Hypothalamus (tissue), 51 donors: Measurements from ENCODE around the gene C16orf92.
A peak's percentile ranks its signal among the peaks of the same experiment; 100 is the strongest.
"Not testable (repeated sequence)": the region's sequence is repeated elsewhere in the genome, so short reads cannot be mapped to it uniquely, and the experiment has no call there.

Experiments used
- DNase-seq, 51 donors: peaks; one replicate each; lab custom pipeline; 2025; lab: John Stamatoyannopoulos, UW

The C16orf92 gene

DNA sequence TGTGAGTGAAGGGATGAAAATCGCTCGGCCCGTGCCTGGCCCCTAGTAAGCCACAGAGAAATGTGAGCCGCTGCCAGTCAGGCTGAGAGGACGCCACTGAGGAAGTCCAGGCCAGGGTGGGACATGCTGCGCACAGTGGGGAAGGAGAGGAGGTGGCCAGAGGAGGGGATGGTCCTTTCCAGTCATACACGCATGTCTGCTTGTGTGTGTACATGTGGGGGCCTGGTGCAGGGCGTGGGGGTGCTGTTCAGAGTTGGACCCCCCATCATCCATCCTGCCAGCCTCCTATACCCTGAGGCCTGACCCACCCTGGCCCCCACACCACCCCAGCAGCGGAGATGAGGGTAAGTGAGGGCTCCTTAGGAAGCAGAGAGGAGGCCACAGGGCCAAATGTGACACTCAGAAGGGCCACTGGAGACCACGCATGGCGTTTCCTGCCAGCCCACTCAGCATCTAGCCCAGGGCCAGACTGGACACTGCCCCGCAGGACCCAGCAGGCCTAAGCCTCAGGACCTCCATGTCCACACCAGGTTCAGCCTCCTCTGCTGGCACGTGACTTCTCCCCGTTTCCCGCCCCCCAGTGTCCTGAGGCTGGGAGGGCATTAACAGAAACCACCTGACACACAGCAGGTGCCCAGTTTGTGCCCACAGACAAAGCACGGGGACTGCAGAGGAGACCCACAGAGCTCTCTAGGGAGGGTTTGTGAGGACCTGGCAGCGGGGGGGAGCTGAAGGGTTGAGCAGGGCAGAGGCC, 19.2 kb upstream of the C16orf92 start:
- no peak for DNase-seq

GRCh38 chr16:30004424-30004776, 18.6 kb upstream of the C16orf92 start:
- DNase-seq = no peak

GRCh38 chr16:30004811-30005242, 18.2 kb upstream of the C16orf92 start:
- DNase-seq = no peak

DNA sequence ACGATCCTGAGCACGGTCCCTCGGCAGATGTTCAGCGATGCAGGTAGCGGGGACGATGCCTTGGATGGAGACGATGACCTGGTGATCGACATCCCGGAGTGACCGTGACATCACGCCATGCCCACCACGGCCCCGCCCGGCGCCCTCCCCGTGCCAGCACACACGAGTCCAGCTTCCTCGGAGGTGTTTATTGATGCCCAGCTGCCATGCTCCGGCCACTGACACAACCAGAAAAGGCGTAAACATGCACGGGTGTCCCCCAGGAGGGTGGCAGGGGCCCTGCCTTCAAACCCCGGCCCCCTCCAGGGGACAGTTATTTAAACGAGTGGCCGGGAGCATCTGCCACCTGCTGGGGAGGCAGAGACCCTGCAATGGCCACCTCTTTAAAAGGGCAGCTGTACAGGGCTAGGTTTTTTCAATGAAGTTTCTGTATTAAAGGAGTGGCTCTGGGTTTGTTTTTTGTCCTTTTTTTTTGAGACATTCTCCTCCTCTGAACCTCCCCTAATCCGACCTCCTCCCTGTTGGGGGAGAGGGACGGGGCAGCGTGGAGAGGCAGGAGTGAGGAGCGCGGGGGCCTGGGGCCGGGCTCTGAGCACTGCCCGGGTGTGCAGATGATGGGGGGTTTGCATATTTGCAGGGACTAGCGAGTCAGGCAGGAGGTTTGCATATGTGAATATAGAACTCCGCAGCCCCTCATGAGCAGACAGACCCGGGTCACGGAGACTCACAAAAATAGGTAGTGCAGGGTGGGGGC, 17.5 kb upstream of the C16orf92 start:
- peak in 8 of 51 donors; percentile 2 to 30 (median 14) for DNase-seq

DNA sequence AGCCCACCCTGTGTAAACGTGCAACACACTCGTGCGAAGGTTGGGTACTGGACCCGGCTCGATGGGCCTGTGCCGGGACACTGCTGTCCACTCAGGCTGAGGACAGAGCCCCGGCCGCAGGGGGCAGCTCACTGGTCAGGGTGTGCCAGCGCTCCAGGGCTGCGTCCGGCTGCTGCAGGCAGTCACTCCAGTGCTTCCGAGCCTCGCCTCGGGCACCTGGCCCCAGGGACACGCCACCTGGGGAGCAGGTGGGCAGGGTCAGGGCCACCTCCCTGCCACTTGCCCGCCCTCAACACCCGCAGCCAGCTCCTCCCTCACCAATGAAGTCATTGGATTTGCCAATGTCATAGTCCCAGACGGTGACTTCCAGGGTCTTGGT, 16.9 kb upstream of the C16orf92 start:
- no peak for DNase-seq

DNA sequence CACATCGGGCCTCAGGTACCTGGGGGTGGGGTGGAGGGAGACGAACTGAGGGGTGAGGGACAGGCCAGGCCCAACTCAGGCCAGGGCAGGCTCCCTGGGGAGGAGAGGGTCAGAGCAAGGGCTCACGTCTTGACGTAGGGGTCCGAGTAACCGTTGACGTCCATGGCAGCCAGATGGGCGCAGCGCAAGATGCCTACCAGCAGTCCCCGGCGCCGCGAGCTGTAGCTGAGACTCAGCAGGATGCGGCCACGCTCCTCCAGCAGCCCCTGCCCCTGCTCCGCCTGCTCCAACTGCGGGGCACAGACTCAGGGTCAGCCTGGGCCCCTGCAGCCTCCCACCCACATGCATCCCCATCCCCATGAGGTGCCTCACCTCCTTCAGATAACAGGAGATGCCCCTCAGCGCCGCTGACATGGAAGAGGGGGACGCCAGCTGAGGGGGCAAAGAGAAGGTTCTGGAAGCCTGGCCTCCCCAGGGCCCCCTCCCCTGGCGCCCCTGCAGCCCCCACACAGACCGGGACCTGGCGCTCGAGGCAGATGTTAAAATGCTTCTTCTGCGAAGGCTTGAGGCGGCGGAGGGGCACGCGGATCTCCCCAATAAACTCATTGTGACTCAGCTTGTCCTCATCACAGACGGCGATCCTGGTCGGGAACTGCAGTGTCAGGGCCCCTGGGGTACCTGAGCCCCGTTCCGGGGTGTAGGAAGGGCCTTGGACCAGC, 16.2 kb upstream of the C16orf92 start:
- no peak for DNase-seq

DNA sequence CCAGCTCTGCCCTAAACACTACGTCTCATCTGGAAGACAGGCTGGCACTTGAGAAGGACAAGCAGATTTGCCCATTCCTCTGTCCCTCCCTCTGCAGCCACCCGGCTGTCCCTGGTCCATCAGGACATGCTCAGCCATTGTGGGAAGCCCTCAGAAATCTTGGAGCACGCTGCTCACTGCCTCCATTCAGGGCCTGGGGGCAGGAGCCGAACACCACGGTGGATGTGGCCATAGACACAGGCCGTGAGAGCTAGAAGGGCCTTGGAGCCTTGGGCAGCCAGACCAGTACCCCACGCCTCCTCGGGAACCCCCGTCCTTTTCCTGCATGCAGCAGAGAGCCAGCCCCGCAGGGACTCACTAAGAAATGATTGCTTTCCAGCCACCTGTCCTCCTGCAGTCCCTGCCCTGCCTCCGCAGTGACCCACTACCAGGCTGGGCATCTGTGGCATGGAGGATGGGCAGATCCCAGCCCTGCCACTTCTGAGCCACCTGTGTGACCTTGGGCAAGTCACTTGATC, 15.6 kb upstream of the C16orf92 start:
- no peak for DNase-seq

GRCh38 chr16:30009085-30009862, 13.7 kb upstream of the C16orf92 start:
- DNase-seq = peak in 1 of 51 donors; percentile 52

DNA sequence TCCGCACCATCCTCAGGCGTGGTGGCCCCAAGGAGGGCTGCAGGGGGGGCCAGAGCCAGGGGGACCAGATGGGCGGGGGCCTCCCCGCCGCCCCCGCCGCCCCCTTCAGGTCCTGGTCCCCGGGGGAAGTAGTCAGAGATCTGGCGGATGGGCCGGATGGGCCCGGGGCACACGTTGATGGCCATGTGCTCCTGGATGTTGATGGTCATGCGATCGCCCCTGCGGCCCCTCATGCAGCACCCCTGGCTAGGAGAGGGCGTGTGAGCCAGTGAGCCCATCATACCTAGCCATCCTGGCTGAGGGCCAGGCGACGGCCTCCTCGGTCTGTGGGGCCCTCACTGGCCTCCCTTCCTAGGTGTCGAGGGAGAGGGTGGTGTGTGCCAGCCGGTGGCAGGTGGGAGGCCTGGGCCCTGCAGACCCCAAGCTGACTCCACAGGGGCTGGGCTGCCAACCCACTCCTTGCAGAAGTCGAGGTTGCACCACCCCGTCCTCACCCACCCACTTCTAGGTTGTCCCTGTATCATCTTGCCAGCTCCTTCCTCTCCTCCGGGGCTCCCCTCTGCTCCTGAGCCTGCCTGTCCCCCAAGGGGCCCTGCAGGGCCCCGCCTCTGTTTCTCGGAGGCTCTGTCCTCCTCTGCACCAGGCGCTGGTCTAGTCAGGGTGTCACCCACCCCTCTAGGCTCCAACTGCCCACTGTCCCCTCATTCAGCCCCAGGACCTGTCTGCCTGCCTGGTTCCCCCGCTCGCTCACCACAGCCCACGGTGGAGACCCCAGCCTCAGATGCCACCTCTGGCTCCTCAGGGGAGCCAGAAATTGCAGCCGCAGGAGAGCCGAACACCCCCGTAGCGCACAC, 12.8 kb upstream of the C16orf92 start:
- DNase-seq = peak in 1 of 51 donors; percentile 47

- DNase-seq = peak in 9 of 51 donors; percentile 14 to 47 (median 27)
Observed at GRCh38 chr16:30010844-30011713, 11.9 kb upstream of the C16orf92 start, which contains the start of gene DOC2A. Gene DOC2A, minus strand, starts transcription at chr16:30011027. Its CDS starts 805 bp downstream, at chr16:30010222.

GRCh38 chr16:30011714-30012504, 11.1 kb upstream of the C16orf92 start:
- DNase-seq = no peak

GRCh38 chr16:30012598-30012997, 10.4 kb upstream of the C16orf92 start:
- not testable (repeated sequence) for DNase-seq

- not testable (repeated sequence) for DNase-seq
Observed at GRCh38 chr16:30015450-30015849, 7.5 kb upstream of the C16orf92 start.

GRCh38 chr16:30016555-30017276, 6.3 kb upstream of the C16orf92 start:
- no peak for DNase-seq

GRCh38 chr16:30017277-30017656, 5.7 kb upstream of the C16orf92 start:
- no peak for DNase-seq

- DNase-seq = not testable (repeated sequence)
Observed at GRCh38 chr16:30017937-30018336, 5.1 kb upstream of the C16orf92 start.

- DNase-seq = no peak
Observed at GRCh38 chr16:30018731-30019158, 4.3 kb upstream of the C16orf92 start.
